H9 (cell line): Measurements from ENCODE around the gene PER2. TPM values are rescaled to one million over a fixed set of nuclear protein-coding genes. Genes with fewer than 3 reads are reported as not detected.

Source experiments
- DNase-seq: peaks from one replicate; pipeline ENCODE4 v3.0.0-alpha.2; 2017
- H2AFZ ChIP-seq: one replicate; pipeline ENCODE4 v1.6.1; 2013; ENCODE audit warnings: mild to moderate bottlenecking, low read length, control low read depth, moderate library complexity
- H2AK5ac ChIP-seq: 2 replicates; pipeline ENCODE4 v1.6.1; 2013; ENCODE audit warnings: low read length, control low read depth, mixed read lengths; ENCODE audit not compliant: insufficient read length
- H2BK120ac ChIP-seq: one replicate; pipeline ENCODE4 v1.6.1; 2013; ENCODE audit warnings: low read depth, mild to moderate bottlenecking, low read length, control low read depth, inconsistent platforms; ENCODE audit not compliant: poor library complexity, severe bottlenecking
- H2BK12ac ChIP-seq: 2 replicates; pipeline ENCODE4 v1.6.1; 2013; ENCODE audit warnings: low read length, control low read depth, mixed read lengths, low read depth; ENCODE audit not compliant: insufficient read length
- H2BK15ac ChIP-seq: 2 replicates; pipeline ENCODE4 v1.6.1; 2013; ENCODE audit warnings: low read depth, low read length, control low read depth
- H2BK20ac ChIP-seq: one replicate; pipeline ENCODE4 v1.6.1; 2013; ENCODE audit warnings: low read depth, mild to moderate bottlenecking, low read length, control low read depth, inconsistent platforms; ENCODE audit not compliant: poor library complexity, severe bottlenecking
- H2BK5ac ChIP-seq: 2 replicates; pipeline ENCODE4 v1.6.1; 2013; ENCODE audit warnings: low read length, control low read depth, mixed read lengths; ENCODE audit not compliant: insufficient read length
- H3K14ac ChIP-seq: 2 replicates; pipeline ENCODE4 v1.6.1; 2013; ENCODE audit warnings: low read length, control low read depth; ENCODE audit not compliant: insufficient read depth
- H3K18ac ChIP-seq: 2 replicates; pipeline ENCODE4 v1.6.1; 2013; ENCODE audit warnings: low read depth, mild to moderate bottlenecking, mixed read lengths, low read length, control low read depth; ENCODE audit not compliant: insufficient read length
- H3K23ac ChIP-seq: 2 replicates; pipeline ENCODE4 v1.6.1; 2013; ENCODE audit warnings: low read length, control low read depth, mixed read lengths, low read depth; ENCODE audit not compliant: insufficient read length
- H3K23me2 ChIP-seq: 2 replicates; pipeline ENCODE4 v1.6.1; 2013; ENCODE audit warnings: low read depth, mild to moderate bottlenecking, mixed read lengths, low read length, control low read depth; ENCODE audit not compliant: insufficient read length, poor library complexity, severe bottlenecking
- H3K27ac ChIP-seq: 2 replicates; pipeline ENCODE4 v1.5.1; 2013; ENCODE audit warnings: low read length, control low read depth, mixed read lengths, low read depth; ENCODE audit not compliant: insufficient read length
- H3K27me3 ChIP-seq: 2 replicates; pipeline ENCODE4 v1.6.1; 2013; ENCODE audit warnings: low read length, control low read depth, inconsistent platforms; ENCODE audit not compliant: insufficient read depth
- H3K4ac ChIP-seq: 2 replicates; pipeline ENCODE4 v1.6.1; 2013; ENCODE audit warnings: low read depth, mild to moderate bottlenecking, control low read depth, inconsistent platforms, low read length, moderate library complexity
- H3K4me1 ChIP-seq: 2 replicates; pipeline ENCODE4 v1.6.1; 2013; ENCODE audit warnings: low read length, control low read depth, inconsistent platforms; ENCODE audit not compliant: insufficient read depth
- H3K4me2 ChIP-seq: 2 replicates; pipeline ENCODE4 v1.6.1; 2013; ENCODE audit warnings: low read length, control low read depth, mixed read lengths; ENCODE audit not compliant: insufficient read length, insufficient read depth
- H3K56ac ChIP-seq: 2 replicates; pipeline ENCODE4 v1.6.1; 2013; ENCODE audit warnings: low read depth, mild to moderate bottlenecking, mixed read lengths, low read length, control low read depth; ENCODE audit not compliant: insufficient read length
- H3K79me1 ChIP-seq: 2 replicates; pipeline ENCODE4 v1.6.1; 2013; ENCODE audit warnings: low read depth, mild to moderate bottlenecking, moderate library complexity, low read length, control low read depth, inconsistent platforms; ENCODE audit not compliant: insufficient read depth, poor library complexity, severe bottlenecking
- H3K79me2 ChIP-seq: 2 replicates; pipeline ENCODE4 v1.6.1; 2013; ENCODE audit warnings: low read length, control low read depth, inconsistent platforms; ENCODE audit not compliant: insufficient read depth
- H3K9ac ChIP-seq: 2 replicates; pipeline ENCODE4 v1.6.1; 2013; ENCODE audit warnings: low read length, control low read depth, mixed read lengths; ENCODE audit not compliant: insufficient read length; ENCODE audit errors: extremely low read depth
- H3K9me3 ChIP-seq: one replicate; pipeline ENCODE4 v1.6.1; 2013; ENCODE audit warnings: low read depth, low read length, inconsistent platforms; ENCODE audit not compliant: control insufficient read depth
- H3T11ph ChIP-seq: one replicate; pipeline ENCODE4 v1.6.1; 2013; ENCODE audit warnings: mild to moderate bottlenecking, low read length, control low read depth, inconsistent platforms
- H4K20me1 ChIP-seq: one replicate; pipeline ENCODE4 v1.6.1; 2013; ENCODE audit not compliant: control insufficient read depth, insufficient read length, insufficient read depth
- H4K5ac ChIP-seq: 2 replicates; pipeline ENCODE4 v1.6.1; 2013; ENCODE audit warnings: low read depth, mild to moderate bottlenecking, mixed read lengths, low read length, control low read depth; ENCODE audit not compliant: insufficient read length
- H4K8ac ChIP-seq: replicated peaks from 2 replicates; pipeline ENCODE4 v1.6.1; 2013; ENCODE audit warnings: low read length, control low read depth, mixed read lengths, low read depth; ENCODE audit not compliant: insufficient read length
- H4K91ac ChIP-seq: 2 replicates; pipeline ENCODE4 v1.6.1; 2013; ENCODE audit warnings: low read depth, mild to moderate bottlenecking, moderate library complexity, mixed read lengths, low read length, control low read depth; ENCODE audit not compliant: insufficient read length
- H3K27ac Mint-ChIP-seq, 3 experiments: 2 replicates in 2 of 3; 3 replicates in 1 of 3; pipeline ENCODE4 v1.8.0; 2020 to 2021; ENCODE audit warnings: mixed read lengths in 3 of 3, mild to moderate bottlenecking in 1 of 3, moderate library complexity in 1 of 3
- H3K27me3 Mint-ChIP-seq: 2 replicates; pipeline ENCODE4 v1.8.0; 2021; ENCODE audit warnings: low read depth, mild to moderate bottlenecking, moderate library complexity, mixed read lengths
- H3K36me3 Mint-ChIP-seq, 3 experiments: 2 replicates in 2 of 3; 3 replicates in 1 of 3; pipeline ENCODE4 v1.8.0; 2020 to 2021; ENCODE audit warnings: low read depth in 3 of 3, mixed read lengths in 3 of 3; ENCODE audit not compliant: insufficient read depth in 1 of 3
- H3K4me1 Mint-ChIP-seq, 2 experiments: 2 replicates each; pipeline ENCODE4 v1.8.0; 2020; ENCODE audit warnings: mixed read lengths in 2 of 2
- H3K4me3 Mint-ChIP-seq, 2 experiments: 2 replicates in 1 of 2; 3 replicates in 1 of 2; pipeline ENCODE4 v1.8.0; 2020 to 2021; ENCODE audit warnings: mild to moderate bottlenecking in 2 of 2, mixed read lengths in 2 of 2, moderate library complexity in 1 of 2
- H3K9me3 Mint-ChIP-seq, 2 experiments: 2 replicates in 1 of 2; 3 replicates in 1 of 2; pipeline ENCODE4 v1.8.0; 2020; ENCODE audit warnings: mild to moderate bottlenecking in 2 of 2, mixed read lengths in 2 of 2, moderate library complexity in 1 of 2
- CTCF ChIP-seq: fragments of 200-600 bp; sonication (generic); conservative IDR thresholded peaks from 3 replicates; pipeline ENCODE4 v1.8.0; 2021; ENCODE audit warnings: antibody characterized with exemption, mild to moderate bottlenecking
- WGBS: extraction: QIAGEN DNeasy Blood & Tissue Kit; methylation state at CpG from one replicate; pipeline ENCODE4 v1.1.7; 2013; ENCODE audit warnings: missing lambda C conversion rate, low lambda C conversion rate, mixed read lengths; ENCODE audit not compliant: insufficient read length; ENCODE audit errors: extremely low coverage; 5-methylcytosine and 5-hydroxymethylcytosine counted together
- total RNA-seq: library from RNA; stranded (reverse); gene quantifications from 2 replicates; pipeline ENCODE4 v1.2.1, GENCODE V29; 2021

The PER2 gene
- total RNA-seq, 1 experiment from 2014 or later, result 12.9 TPM

DNA sequence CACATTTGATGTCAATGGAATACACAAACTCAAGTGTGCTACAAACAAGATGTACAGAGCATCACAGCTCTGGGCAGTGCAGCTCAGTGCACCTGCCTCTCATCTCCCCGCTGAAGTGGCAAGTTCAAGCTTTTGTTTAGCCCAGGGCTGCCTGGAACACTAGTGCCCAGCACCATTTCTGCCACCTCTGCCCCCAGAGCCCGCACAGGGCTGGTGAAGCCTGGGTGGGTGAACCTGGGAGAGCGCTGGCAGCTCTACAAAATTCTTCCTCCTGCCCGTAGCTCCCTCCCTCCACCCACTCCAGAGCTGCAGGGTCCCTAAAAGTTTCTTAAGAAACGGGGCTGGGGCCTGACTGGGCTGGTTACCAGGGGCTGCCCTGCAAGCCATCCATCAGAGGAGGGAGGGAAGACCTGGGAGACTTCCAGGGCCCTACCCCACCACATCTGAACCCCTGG lies 50.1 kb downstream of the PER2 start:
- Histone ChIP-seq H2BK120ac (no peak overlapping the region), H3K23me2 (peaks cover 6% of the 10 kb centered on the region), H2BK5ac (no peak overlapping the region), H3K23ac (no peak overlapping the region), H3K27me3 (peaks cover 15% of the 10 kb centered on the region; the same call in 1 of the 2 replicates), H2BK20ac (no peak overlapping the region), H4K8ac (no peak overlapping the region), H3K18ac (no peak overlapping the region), H3K9ac (no peak overlapping the region), H3K14ac (no peak overlapping the region), H2AK5ac (no peak overlapping the region), H3K4me2 (no peak overlapping the region), H3K79me2 (no peaks in the 10 kb centered on the region; the same call in 1 of the 2 replicates), H4K5ac (no peak overlapping the region), H3K4ac (no peak overlapping the region), H3K9me3 (no peaks in the 10 kb centered on the region), H2BK15ac (no peak overlapping the region), H4K91ac (no peak overlapping the region), H4K20me1 (no peaks in the 10 kb centered on the region), H2AFZ (no peak overlapping the region), H3K79me1 (no peaks in the 10 kb centered on the region), H2BK12ac (no peak overlapping the region), H3K27ac (no peak overlapping the region), H3K56ac (no peak overlapping the region), H3T11ph (no peak overlapping the region), H3K4me1 (peaks cover 3% of the 10 kb centered on the region; the same call in 1 of the 2 replicates)
- peaks cover 8 to 15% of the 10 kb centered on the region in 2 experiments; a peak in 3 of 4 replicates for H3K4me1 Mint-ChIP-seq
- peak overlapping the region; percentile 40 to 63 for H3K4me3 Mint-ChIP-seq
- H3K27ac Mint-ChIP-seq, result no peak overlapping the region
- WGBS, result no CpG with 5 or more reads among the region's 5 CpGs
- DNase-seq, result no peak
- peaks cover 66% of the 10 kb centered on the region for H3K27me3 Mint-ChIP-seq
- peaks cover 2 to 3% of the 10 kb centered on the region in 2 experiments; a peak in 3 of 5 replicates for H3K9me3 Mint-ChIP-seq
- no peak for TF ChIP-seq CTCF
- peaks cover 0 to 5% (median 3%) of the 10 kb centered on the region in 3 experiments; a peak in 4 of 7 replicates for H3K36me3 Mint-ChIP-seq
